Smooth muscle cell (in vitro differentiated cells): ENCODE results near the gene PLEKHA4. TPM values are rescaled to one million over a fixed set of nuclear protein-coding genes. Genes with fewer than 3 reads are reported as not detected.
"Not testable (repeated sequence)": the region's sequence is repeated elsewhere in the genome, so short reads cannot be mapped to it uniquely, and the experiment has no call there.

Experiments
- DNase-seq: peaks from one replicate; lab custom pipeline; 2025; ENCODE audit not compliant: unreplicated experiment; lab: John Stamatoyannopoulos, UW
- H2AFZ ChIP-seq: fragments of 200-600 bp; sonication (generic); 2 replicates; pipeline ENCODE4 v1.6.0; 2016; ENCODE audit warnings: antibody characterized with exemption, low read depth, mild to moderate bottlenecking
- H3F3A ChIP-seq: fragments of 200-600 bp; sonication (generic); 2 replicates; pipeline ENCODE4 v1.6.0; 2017; ENCODE audit warnings: antibody characterized with exemption, low read depth
- H3K27ac ChIP-seq: fragments of 200-600 bp; sonication (generic); 2 replicates; pipeline ENCODE4 v1.5.1; 2016; ENCODE audit warnings: low read depth, mild to moderate bottlenecking
- H3K27me3 ChIP-seq: fragments of 200-600 bp; sonication (generic); 2 replicates; pipeline ENCODE4 v1.6.1; 2016; ENCODE audit warnings: low read depth, mild to moderate bottlenecking
- H3K36me3 ChIP-seq: fragments of 200-600 bp; sonication (generic); 2 replicates; pipeline ENCODE4 v1.5.1; 2016; ENCODE audit warnings: low read depth
- H3K4me1 ChIP-seq: fragments of 200-600 bp; sonication (generic); 2 replicates; pipeline ENCODE4 v1.5.1; 2016; ENCODE audit warnings: low read depth
- H3K4me2 ChIP-seq: fragments of 200-600 bp; sonication (generic); 2 replicates; pipeline ENCODE4 v1.6.0; 2016; ENCODE audit warnings: mild to moderate bottlenecking
- H3K4me3 ChIP-seq: fragments of 200-600 bp; sonication (generic); 2 replicates; pipeline ENCODE4 v1.5.1; 2016; ENCODE audit warnings: mild to moderate bottlenecking
- H3K79me2 ChIP-seq: fragments of 200-600 bp; sonication (generic); 2 replicates; pipeline ENCODE4 v1.6.0; 2016; ENCODE audit warnings: low read depth, mild to moderate bottlenecking
- H3K9ac ChIP-seq: fragments of 200-600 bp; sonication (generic); 2 replicates; pipeline ENCODE4 v1.6.0; 2016; ENCODE audit warnings: low read depth
- H3K9me3 ChIP-seq: fragments of 200-600 bp; sonication (generic); replicated peaks from 2 replicates; pipeline ENCODE4 v1.5.1; 2016; ENCODE audit warnings: low read depth
- H4K20me1 ChIP-seq: fragments of 200-600 bp; sonication (generic); 2 replicates; pipeline ENCODE4 v1.6.0; 2016; ENCODE audit warnings: low read depth
- WGBS: methylation state at CpG from one replicate; pipeline ENCODE4 v1.1.7; 2016; ENCODE audit warnings: low lambda C conversion rate; 5-methylcytosine and 5-hydroxymethylcytosine counted together
- polyA plus RNA-seq: library from polyadenylated mRNA; unstranded; fragments of >200 nt; fragmentation: Nextera tagmentation; extraction: Ambion mirVana; gene quantifications from 2 replicates; pipeline ENCODE4 v1.2.1, GENCODE V29; 2016
- total RNA-seq: library from RNA; depleted of rRNA; stranded (reverse); fragments of >200 nt; gene quantifications from 2 replicates; pipeline ENCODE4 v1.2.3, GENCODE V29; 2014
- TF ChIP-seq, protein P1 (sequence below): fragments of 200-600 bp; sonication (generic); IDR thresholded peaks from 2 replicates; pipeline ENCODE4 v1.5.1; 2017; ENCODE audit warnings: borderline replicate concordance, mild to moderate bottlenecking, antibody characterized with exemption; ENCODE audit not compliant: insufficient read depth, poor library complexity, severe bottlenecking

Gene PLEKHA4
- total and polyA plus RNA-seq, 2 experiments from 2014 or later = 4.4 to 39.2 TPM

DNA sequence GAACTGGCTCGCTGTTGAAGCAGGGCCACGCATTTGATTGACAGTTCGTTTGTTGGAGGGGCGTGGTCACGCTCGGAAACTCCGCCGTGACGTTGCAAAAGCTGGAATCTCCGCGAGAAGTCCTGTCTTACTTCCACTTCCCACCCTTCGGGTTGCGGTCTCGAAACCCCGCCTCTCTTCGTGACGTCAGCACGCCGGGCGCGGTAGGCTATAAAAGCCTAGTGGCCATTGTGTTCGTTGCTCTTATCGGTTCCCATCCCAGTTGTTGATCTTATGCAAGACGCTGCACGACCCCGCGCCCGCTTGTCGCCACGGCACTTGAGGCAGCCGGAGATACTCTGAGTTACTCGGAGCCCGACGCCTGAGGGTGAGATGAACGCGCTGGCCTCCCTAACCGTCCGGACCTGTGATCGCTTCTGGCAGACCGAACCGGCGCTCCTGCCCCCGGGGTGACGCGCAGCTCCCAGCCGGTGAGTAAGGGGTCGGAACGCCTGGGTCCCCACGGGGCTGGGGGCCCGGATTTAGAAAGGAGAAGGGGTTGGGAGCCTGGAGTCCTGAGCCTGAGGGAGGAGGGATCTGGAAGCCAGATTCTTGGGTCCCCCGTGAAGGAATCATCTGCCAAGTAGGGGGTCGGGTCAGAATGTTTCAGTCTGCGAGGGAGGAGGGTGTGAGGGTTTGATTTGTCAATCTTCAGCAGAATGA, 3.9 kb upstream of the PLEKHA4 start, which contains the start of gene PPP1R15A:
Gene PPP1R15A (plus strand): TSS at position 240 of the 702 bp plus-strand sequence. CDS start 813 bp downstream, outside the sequence.
- peak within 1 kb of the TSS; percentile 100 for H3K27ac ChIP-seq
- TF ChIP-seq, protein P1, sequence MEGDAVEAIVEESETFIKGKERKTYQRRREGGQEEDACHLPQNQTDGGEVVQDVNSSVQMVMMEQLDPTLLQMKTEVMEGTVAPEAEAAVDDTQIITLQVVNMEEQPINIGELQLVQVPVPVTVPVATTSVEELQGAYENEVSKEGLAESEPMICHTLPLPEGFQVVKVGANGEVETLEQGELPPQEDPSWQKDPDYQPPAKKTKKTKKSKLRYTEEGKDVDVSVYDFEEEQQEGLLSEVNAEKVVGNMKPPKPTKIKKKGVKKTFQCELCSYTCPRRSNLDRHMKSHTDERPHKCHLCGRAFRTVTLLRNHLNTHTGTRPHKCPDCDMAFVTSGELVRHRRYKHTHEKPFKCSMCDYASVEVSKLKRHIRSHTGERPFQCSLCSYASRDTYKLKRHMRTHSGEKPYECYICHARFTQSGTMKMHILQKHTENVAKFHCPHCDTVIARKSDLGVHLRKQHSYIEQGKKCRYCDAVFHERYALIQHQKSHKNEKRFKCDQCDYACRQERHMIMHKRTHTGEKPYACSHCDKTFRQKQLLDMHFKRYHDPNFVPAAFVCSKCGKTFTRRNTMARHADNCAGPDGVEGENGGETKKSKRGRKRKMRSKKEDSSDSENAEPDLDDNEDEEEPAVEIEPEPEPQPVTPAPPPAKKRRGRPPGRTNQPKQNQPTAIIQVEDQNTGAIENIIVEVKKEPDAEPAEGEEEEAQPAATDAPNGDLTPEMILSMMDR = no peak
- no peaks in the 10 kb centered on the region for H3K27me3 ChIP-seq
- H3K4me1 ChIP-seq = peaks cover 19% of the 10 kb centered on the region
- peak within 1 kb of the TSS; percentile 98 for H3K4me2 ChIP-seq
- H3K36me3 ChIP-seq = no peaks in the 10 kb centered on the region
- DNase-seq = peak; percentile 97
- peak within 1 kb of the TSS; percentile 100 for H3K9ac ChIP-seq
- no peak within 1 kb of the TSS for H2AFZ ChIP-seq
- no peaks in the 10 kb centered on the region for H3K9me3 ChIP-seq
- H3K4me3 ChIP-seq = peak within 1 kb of the TSS; percentile 97
- peaks cover 41% of the 10 kb centered on the region for H3F3A ChIP-seq
- WGBS = under 1% methylated on average over 53 of the region's 53 CpGs
- peaks cover 42% of the 10 kb centered on the region for H3K79me2 ChIP-seq
- H4K20me1 ChIP-seq = peaks cover 50% of the 10 kb centered on the region

DNA sequence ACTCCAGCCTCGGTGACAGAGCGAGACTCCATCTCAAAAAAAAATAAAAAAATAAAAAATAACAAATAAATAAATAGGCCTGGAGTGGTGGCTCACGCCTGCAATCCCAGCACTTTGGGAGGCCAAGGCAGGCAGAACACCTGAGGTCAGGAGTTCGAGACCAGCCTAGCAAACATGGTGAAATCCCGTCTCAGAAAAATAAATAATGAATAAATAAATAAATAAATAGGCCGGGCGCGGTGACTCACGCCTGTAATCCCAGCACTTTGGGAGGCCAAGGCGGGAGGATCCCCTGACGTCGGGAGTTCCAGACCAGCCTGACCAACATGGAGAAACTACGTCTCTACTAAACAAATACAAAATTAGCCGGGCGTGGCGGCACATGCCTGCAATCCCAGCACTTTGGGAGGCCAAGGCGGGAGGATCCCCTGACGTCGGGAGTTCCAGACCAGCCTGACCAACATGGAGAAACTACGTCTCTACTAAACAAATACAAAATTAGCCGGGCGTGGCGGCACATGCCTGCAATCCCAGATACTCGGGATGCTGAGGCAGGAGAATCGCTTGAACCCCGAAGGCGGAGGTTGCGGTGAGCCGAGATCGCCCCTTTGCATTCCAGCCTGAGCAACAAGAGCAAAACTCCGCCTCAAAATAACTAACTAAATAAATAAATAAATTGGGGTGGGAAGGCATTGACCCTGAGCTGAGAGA, 3.2 kb upstream of the PLEKHA4 start:
- peaks cover 43% of the 10 kb centered on the region for H4K20me1 ChIP-seq
- H2AFZ ChIP-seq, H3K27me3 ChIP-seq, H3K9ac ChIP-seq, H3K36me3 ChIP-seq, H3K9me3 ChIP-seq, DNase-seq: not testable (repeated sequence)
- peaks cover 36% of the 10 kb centered on the region for H3F3A ChIP-seq
- peak overlapping the region; percentile 71 for H3K4me2 ChIP-seq
- H3K4me1 ChIP-seq = peaks cover 26% of the 10 kb centered on the region
- 88% methylated on average over 26 of the region's 31 CpGs for WGBS
- H3K4me3 ChIP-seq = peak overlapping the region; percentile 97
- H3K27ac ChIP-seq = peak overlapping the region; percentile 52
- peaks cover 49% of the 10 kb centered on the region for H3K79me2 ChIP-seq

DNA sequence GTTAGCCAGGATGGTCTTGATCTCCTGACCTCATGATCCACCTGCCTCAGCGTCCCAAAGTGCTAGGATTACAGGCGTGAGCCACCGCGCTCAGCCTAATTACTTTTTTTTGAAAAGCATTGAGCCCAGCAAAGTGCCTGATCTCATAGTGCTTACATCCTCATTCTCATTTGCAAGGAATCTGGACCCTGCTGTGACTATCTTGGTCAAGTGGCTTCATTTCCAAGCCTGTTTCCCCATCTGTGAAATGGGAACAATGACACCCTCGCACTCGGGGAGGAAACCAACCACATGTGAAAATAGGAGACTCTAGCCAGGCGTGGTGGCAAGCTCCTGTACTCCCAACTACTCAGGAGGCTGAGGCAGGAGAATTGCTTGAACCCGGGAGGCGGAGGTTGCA, 1.6 kb upstream of the PLEKHA4 start:
- Histone ChIP-seq H3K4me1 (peaks cover 21% of the 10 kb centered on the region), H3K4me2 (no peak overlapping the region), H3K27me3 (no peaks in the 10 kb centered on the region), H2AFZ (no peak overlapping the region), H3K36me3 (no peaks in the 10 kb centered on the region), H3K27ac (no peak overlapping the region), H4K20me1 (peaks cover 27% of the 10 kb centered on the region), H3K79me2 (peaks cover 42% of the 10 kb centered on the region), H3K4me3 (no peak overlapping the region), H3F3A (peaks cover 24% of the 10 kb centered on the region), H3K9ac (no peak overlapping the region), H3K9me3 (no peaks in the 10 kb centered on the region)
- WGBS = 94% methylated on average over 9 of the region's 9 CpGs
- DNase-seq = no peak
- TF ChIP-seq, protein P1 = no peak

DNA sequence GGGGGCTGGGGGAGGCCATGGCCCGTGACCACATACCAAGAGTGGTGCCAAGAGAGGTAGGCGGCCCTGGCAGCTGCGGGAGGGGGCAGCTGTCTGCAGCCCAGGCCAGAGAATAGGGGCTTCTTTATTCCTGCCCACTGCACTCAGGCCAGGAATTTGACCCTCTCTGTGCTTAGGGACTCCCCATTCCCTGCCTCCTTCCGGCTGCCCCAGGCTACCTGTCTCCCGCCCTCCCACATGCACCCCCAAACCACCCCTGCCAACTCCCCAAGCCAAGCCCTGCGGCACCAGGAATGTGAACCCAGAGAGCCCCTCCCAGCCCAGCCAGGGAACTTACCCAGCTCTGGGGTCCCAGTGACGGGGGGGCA, 687 bp downstream of the PLEKHA4 start:
- TF ChIP-seq, protein P1 = no peak
- H4K20me1 ChIP-seq = peaks cover 4% of the 10 kb centered on the region
- H3K4me3 ChIP-seq = peak overlapping the region; percentile 39
- peaks cover 20% of the 10 kb centered on the region for H3K79me2 ChIP-seq
- peak overlapping the region; percentile 83 for H3K4me2 ChIP-seq
- H3K27ac ChIP-seq = peak overlapping the region; percentile 72
- H2AFZ ChIP-seq = peak overlapping the region; percentile 77
- H3K9ac ChIP-seq = peak overlapping the region; percentile 67
- H3K36me3 ChIP-seq = no peaks in the 10 kb centered on the region
- peaks cover 3% of the 10 kb centered on the region for H3F3A ChIP-seq
- 73% methylated on average over 2 of the region's 7 CpGs for WGBS
- DNase-seq = no peak
- no peaks in the 10 kb centered on the region for H3K27me3 ChIP-seq
- H3K4me1 ChIP-seq = peaks cover 21% of the 10 kb centered on the region
- no peaks in the 10 kb centered on the region for H3K9me3 ChIP-seq
